ENCODE data around the gene KCNJ11. TPM values are rescaled to one million over a fixed set of nuclear protein-coding genes. Genes with fewer than 3 reads are reported as not detected.

KCNJ11 gene
- total and polyA plus RNA-seq, 10 of the 15 experiments (the other 5 are each of a cell fraction or from before 2014, with no cell fraction given): 0.06 to 0.56 (median 0.21) TPM; not detected in 6

DNA sequence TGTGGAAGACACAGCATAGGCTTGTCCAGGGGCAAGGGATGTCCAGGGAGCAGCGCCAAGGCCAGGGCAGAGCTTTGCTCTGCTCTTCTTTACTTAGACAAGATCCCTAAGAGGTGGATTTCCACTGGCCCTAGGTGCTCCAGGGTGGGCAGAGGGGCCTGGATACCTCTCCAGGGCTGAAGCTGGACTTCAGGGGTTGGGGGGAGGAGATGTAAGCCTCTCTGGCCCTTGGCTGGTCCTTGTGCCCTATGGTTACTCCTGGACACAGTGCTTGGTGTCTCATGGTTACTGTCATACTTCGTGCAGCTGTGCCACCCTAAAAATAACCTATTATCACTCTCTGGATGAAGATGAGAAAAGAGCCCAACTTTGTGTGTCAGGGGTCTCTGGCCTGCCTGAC is 12.9 kb upstream of the KCNJ11 start:
- ChIA-PET POLR2A (no interaction called here), SMC1A (ENCODE audit: uncharacterized antibody, unreplicated experiment) (no interaction called here), RAD21 (ENCODE audit: unreplicated experiment) (no interaction called here), CTCF (interaction anchor here (2.0 to 2.9 kb wide), 2 partner anchors 15 to 17 kb away, joined by 4 to 8 read pairs; no protein-coding TSS in a partner anchor)
- Histone ChIP-seq H3K27ac (ENCODE audit: control insufficient read depth, insufficient read depth) (no peak overlapping the region), H3K4me2 (ENCODE audit: control insufficient read depth, insufficient read depth) (no peak overlapping the region), H3K4me3 (no peak overlapping the region), H3K9me3 (replicated peaks; ENCODE audit: control insufficient read depth, insufficient read depth, low read length) (no peaks in the 10 kb centered on the region), H4K20me1 (ENCODE audit: control insufficient read depth, insufficient read depth) (no peaks in the 10 kb centered on the region), H3K79me2 (ENCODE audit: control insufficient read depth, insufficient read depth, low read length) (no peaks in the 10 kb centered on the region), H2AFZ (ENCODE audit: control insufficient read depth, low read depth, low read length) (no peak overlapping the region), H3K36me3 (ENCODE audit: control insufficient read depth in 2 of 2, insufficient read depth in 2 of 2, low read length in 1 of 2) (no peaks in the 10 kb centered on the region), H3K27me3 (replicated peaks in 1 of 2; ENCODE audit: control insufficient read depth in 2 of 2, insufficient read depth in 2 of 2, low read length in 1 of 2) (no peaks in the 10 kb centered on the region), H3K4me1 (ENCODE audit: control insufficient read depth, insufficient read depth, low read length) (peaks cover 9% of the 10 kb centered on the region), H3K9ac (ENCODE audit: control insufficient read depth, insufficient read depth, low read length) (no peak overlapping the region)
- in situ Hi-C loops (cut with MboI): no loop called here
- WGBS (ENCODE audit: insufficient coverage, insufficient replicate concordance, low lambda C conversion rate, missing lambda C conversion rate): 58% methylated on average over 2 of the region's 2 CpGs
- no TSS peak for BruUV-seq (replicated peaks)
- no peak for FAIRE-seq
- DNase-seq (ENCODE audit: low read depth, low spot score): no peak
- TF ChIP-seq, protein P1, sequence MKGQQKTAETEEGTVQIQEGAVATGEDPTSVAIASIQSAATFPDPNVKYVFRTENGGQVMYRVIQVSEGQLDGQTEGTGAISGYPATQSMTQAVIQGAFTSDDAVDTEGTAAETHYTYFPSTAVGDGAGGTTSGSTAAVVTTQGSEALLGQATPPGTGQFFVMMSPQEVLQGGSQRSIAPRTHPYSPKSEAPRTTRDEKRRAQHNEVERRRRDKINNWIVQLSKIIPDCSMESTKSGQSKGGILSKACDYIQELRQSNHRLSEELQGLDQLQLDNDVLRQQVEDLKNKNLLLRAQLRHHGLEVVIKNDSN (IDR thresholded peaks at IDR 0.05; ENCODE audit: borderline replicate concordance, extremely low read length, insufficient read depth, low read depth, low read length): no peak
- TF ChIP-seq SREBF2 (IDR thresholded peaks at IDR 0.05; ENCODE audit: low read length) (no peak), STAT3 (IDR thresholded peaks at IDR 0.05; ENCODE audit: low read depth, low read length) (no peak), MEF2B (IDR thresholded peaks at IDR 0.05; ENCODE audit: partially characterized antibody, poor library complexity, severe bottlenecking) (no peak), FOXK2 (IDR thresholded peaks at IDR 0.05) (no peak), FOXM1 (IDR thresholded peaks at IDR 0.05; ENCODE audit: low read depth, low read length) (no peak), ZZZ3 (IDR thresholded peaks at IDR 0.05; ENCODE audit: control insufficient read depth, insufficient read length, low read depth) (no peak), BRCA1 (IDR thresholded peaks at IDR 0.05; ENCODE audit: low read depth, low read length) (no peak), SMARCA5 (IDR thresholded peaks at IDR 0.05) (no peak), TAF1 (IDR thresholded peaks at IDR 0.05; ENCODE audit: borderline replicate concordance, low read depth, low read length) (no peak), HCFC1 (IDR thresholded peaks at IDR 0.05; ENCODE audit: low read length) (no peak), EGR1 (IDR thresholded peaks at IDR 0.05; ENCODE audit: borderline replicate concordance in 1 of 2, low read depth in 2 of 2, low read length in 2 of 2) (no peak)
- TF ChIP-seq, protein P2, sequence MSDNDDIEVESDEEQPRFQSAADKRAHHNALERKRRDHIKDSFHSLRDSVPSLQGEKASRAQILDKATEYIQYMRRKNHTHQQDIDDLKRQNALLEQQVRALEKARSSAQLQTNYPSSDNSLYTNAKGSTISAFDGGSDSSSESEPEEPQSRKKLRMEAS (IDR thresholded peaks at IDR 0.05; ENCODE audit: low read depth, low read length): no peak
- TF ChIP-seq, protein P3, sequence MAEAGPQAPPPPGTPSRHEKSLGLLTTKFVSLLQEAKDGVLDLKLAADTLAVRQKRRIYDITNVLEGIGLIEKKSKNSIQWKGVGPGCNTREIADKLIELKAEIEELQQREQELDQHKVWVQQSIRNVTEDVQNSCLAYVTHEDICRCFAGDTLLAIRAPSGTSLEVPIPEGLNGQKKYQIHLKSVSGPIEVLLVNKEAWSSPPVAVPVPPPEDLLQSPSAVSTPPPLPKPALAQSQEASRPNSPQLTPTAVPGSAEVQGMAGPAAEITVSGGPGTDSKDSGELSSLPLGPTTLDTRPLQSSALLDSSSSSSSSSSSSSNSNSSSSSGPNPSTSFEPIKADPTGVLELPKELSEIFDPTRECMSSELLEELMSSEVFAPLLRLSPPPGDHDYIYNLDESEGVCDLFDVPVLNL (IDR thresholded peaks at IDR 0.05; ENCODE audit: low read depth, low read length): no peak
- TF ChIP-seq, protein P4, sequence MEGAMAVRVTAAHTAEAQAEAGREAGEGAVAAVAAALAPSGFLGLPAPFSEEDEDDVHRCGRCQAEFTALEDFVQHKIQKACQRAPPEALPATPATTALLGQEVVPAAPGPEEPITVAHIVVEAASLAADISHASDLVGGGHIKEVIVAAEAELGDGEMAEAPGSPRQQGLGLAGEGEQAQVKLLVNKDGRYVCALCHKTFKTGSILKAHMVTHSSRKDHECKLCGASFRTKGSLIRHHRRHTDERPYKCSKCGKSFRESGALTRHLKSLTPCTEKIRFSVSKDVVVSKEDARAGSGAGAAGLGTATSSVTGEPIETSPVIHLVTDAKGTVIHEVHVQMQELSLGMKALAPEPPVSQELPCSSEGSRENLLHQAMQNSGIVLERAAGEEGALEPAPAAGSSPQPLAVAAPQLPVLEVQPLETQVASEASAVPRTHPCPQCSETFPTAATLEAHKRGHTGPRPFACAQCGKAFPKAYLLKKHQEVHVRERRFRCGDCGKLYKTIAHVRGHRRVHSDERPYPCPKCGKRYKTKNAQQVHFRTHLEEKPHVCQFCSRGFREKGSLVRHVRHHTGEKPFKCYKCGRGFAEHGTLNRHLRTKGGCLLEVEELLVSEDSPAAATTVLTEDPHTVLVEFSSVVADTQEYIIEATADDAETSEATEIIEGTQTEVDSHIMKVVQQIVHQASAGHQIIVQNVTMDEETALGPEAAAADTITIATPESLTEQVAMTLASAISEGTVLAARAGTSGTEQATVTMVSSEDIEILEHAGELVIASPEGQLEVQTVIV (IDR thresholded peaks at IDR 0.05; ENCODE audit: borderline replicate concordance, partially characterized antibody): no peak
- TF ChIP-seq, protein P5, sequence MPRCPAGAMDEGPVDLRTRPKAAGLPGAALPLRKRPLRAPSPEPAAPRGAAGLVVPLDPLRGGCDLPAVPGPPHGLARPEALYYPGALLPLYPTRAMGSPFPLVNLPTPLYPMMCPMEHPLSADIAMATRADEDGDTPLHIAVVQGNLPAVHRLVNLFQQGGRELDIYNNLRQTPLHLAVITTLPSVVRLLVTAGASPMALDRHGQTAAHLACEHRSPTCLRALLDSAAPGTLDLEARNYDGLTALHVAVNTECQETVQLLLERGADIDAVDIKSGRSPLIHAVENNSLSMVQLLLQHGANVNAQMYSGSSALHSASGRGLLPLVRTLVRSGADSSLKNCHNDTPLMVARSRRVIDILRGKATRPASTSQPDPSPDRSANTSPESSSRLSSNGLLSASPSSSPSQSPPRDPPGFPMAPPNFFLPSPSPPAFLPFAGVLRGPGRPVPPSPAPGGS (IDR thresholded peaks at IDR 0.05; ENCODE audit: borderline replicate concordance, insufficient read depth, low read depth, low read length, poor library complexity, severe bottlenecking): no peak
- no peak for ATAC-seq
- intact Hi-C loops (cut with micrococcal nuclease; ENCODE audit: unreplicated experiment): no loop called here
